WERI-Rb-1 (cell line): ENCODE measurements around the gene ASB3.
"Not testable (repeated sequence)": the region's sequence is repeated elsewhere in the genome, so short reads cannot be mapped to it uniquely, and the experiment has no call there.

Experiments used
- DNase-seq: peaks from one replicate; pipeline ENCODE4 v3.0.0-alpha.2; 2020
- H3K27ac ChIP-seq: fragments of 250-450 bp; sonication (Bioruptor Pico); 2 replicates; pipeline ENCODE4 v1.5.1; 2020; ENCODE audit warnings: mild to moderate bottlenecking, moderate library complexity
- H3K27me3 ChIP-seq: fragments of 250-450 bp; sonication (Bioruptor Pico); 2 replicates; pipeline ENCODE4 v1.5.1; 2021; ENCODE audit warnings: mild to moderate bottlenecking, low read depth, moderate library complexity; ENCODE audit not compliant: insufficient read depth, severe bottlenecking
- H3K36me3 ChIP-seq: fragments of 250-450 bp; sonication (Bioruptor Pico); 2 replicates; pipeline ENCODE4 v1.5.1; 2020; ENCODE audit warnings: mild to moderate bottlenecking, moderate library complexity
- H3K4me3 ChIP-seq: 2 replicates; pipeline ENCODE4 v1.5.1; 2011; ENCODE audit warnings: low read depth, mild to moderate bottlenecking, control low read depth, low read length
- H3K9me3 ChIP-seq: fragments of 250-450 bp; sonication (Bioruptor Pico); 2 replicates; pipeline ENCODE4 v1.5.1; 2021; ENCODE audit warnings: mild to moderate bottlenecking, moderate library complexity; ENCODE audit not compliant: severe bottlenecking
- TF ChIP-seq, protein P1 (sequence below): IDR thresholded peaks from 2 replicates; pipeline ENCODE4 v1.5.1; 2011; ENCODE audit warnings: low read depth, mild to moderate bottlenecking, control low read depth, inconsistent platforms, low read length

ASB3 gene

GRCh38 chr2:53826587-53827397 is 40.0 kb upstream of the ASB3 start:
- no peak overlapping the region for H3K27ac ChIP-seq
- DNase-seq = no peak

GRCh38 chr2:53826030-53826410 is 39.3 kb upstream of the ASB3 start:
- no peak overlapping the region for H3K27ac ChIP-seq
- no peaks in the 10 kb centered on the region; the same call in 1 of the 2 replicates for H3K36me3 ChIP-seq
- no peak overlapping the region for H3K4me3 ChIP-seq

More at GRCh38 chr2:53826587-53827397, 40.0 kb upstream of the ASB3 start:
- TF ChIP-seq, protein P1, sequence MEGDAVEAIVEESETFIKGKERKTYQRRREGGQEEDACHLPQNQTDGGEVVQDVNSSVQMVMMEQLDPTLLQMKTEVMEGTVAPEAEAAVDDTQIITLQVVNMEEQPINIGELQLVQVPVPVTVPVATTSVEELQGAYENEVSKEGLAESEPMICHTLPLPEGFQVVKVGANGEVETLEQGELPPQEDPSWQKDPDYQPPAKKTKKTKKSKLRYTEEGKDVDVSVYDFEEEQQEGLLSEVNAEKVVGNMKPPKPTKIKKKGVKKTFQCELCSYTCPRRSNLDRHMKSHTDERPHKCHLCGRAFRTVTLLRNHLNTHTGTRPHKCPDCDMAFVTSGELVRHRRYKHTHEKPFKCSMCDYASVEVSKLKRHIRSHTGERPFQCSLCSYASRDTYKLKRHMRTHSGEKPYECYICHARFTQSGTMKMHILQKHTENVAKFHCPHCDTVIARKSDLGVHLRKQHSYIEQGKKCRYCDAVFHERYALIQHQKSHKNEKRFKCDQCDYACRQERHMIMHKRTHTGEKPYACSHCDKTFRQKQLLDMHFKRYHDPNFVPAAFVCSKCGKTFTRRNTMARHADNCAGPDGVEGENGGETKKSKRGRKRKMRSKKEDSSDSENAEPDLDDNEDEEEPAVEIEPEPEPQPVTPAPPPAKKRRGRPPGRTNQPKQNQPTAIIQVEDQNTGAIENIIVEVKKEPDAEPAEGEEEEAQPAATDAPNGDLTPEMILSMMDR = no peak
- no peaks in the 10 kb centered on the region; the same call in 1 of the 2 replicates for H3K36me3 ChIP-seq
- no peaks in the 10 kb centered on the region for H3K9me3 ChIP-seq
- no peak overlapping the region for H3K4me3 ChIP-seq
- H3K27me3 ChIP-seq = no peaks in the 10 kb centered on the region

GRCh38 chr2:53823639-53824038 is 36.9 kb upstream of the ASB3 start:
- H3K4me3 ChIP-seq, H3K36me3 ChIP-seq, H3K27me3 ChIP-seq, H3K27ac ChIP-seq, H3K9me3 ChIP-seq: not testable (repeated sequence)
- peak; percentile 31 for DNase-seq
- TF ChIP-seq, protein P1 = peak; percentile 16; the same call in 1 of the 2 replicates

More at GRCh38 chr2:53826030-53826410, 39.3 kb upstream of the ASB3 start:
- H3K27me3 ChIP-seq = no peaks in the 10 kb centered on the region
- no peaks in the 10 kb centered on the region for H3K9me3 ChIP-seq
- no peak for DNase-seq
- TF ChIP-seq, protein P1 = no peak

- TF ChIP-seq, protein P1 = no peak
- no peaks in the 10 kb centered on the region for H3K27me3 ChIP-seq
- no peaks in the 10 kb centered on the region for H3K9me3 ChIP-seq
- H3K4me3 ChIP-seq = no peak overlapping the region
- peaks cover 14% of the 10 kb centered on the region for H3K36me3 ChIP-seq
- no peak overlapping the region for H3K27ac ChIP-seq
- DNase-seq = no peak
Observed at GRCh38 chr2:53821810-53822209, 35.1 kb upstream of the ASB3 start.

DNA sequence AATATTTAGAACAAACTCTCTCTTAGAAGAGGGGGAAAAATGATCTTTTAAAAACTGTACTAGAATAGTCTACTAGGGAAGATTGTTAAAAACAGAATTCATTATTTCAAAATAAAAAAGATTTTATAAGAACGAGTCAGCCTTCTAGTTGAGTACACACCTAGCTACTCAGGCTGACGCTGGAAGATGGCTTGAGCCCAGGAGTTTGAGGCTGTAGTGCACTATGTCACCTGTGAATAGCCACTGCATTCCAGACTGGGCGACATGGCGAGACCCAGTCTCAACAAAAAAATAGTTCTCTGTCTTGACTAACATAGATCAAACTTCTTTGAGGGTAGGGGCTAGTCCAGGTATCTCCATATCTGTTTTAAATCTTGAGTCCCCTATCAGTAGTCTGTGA is 34.0 kb upstream of the ASB3 start:
- Histone ChIP-seq H3K36me3 (peaks cover 17% of the 10 kb centered on the region), H3K4me3 (no peak overlapping the region), H3K9me3 (no peaks in the 10 kb centered on the region), H3K27ac (no peak overlapping the region), H3K27me3 (no peaks in the 10 kb centered on the region)
- TF ChIP-seq, protein P1 = no peak
- DNase-seq = no peak
